Lower leg skin (tissue), 3 donors: Measurements from ENCODE around the gene RNLS.

Experiments
- POLR2A ChIP-seq, 2 donors: fragments of 450-650 bp; IDR thresholded peaks; one replicate each; pipeline ENCODE4 v1.6.1; 2016 to 2017; ENCODE audit warnings: antibody characterized with exemption in 2 of 2, mild to moderate bottlenecking in 1 of 2, moderate library complexity in 1 of 2
- TF ChIP-seq, protein P1 (sequence below), 3 donors: fragments of 450-650 bp; IDR thresholded peaks; one replicate each; pipeline ENCODE4 v1.5.1; 2016; ENCODE audit warnings: antibody characterized with exemption in 3 of 3, mild to moderate bottlenecking in 3 of 3, moderate library complexity in 2 of 3

- TF ChIP-seq POLR2A (IDR thresholded peaks at IDR 0.05) = no peak
- TF ChIP-seq, protein P1, sequence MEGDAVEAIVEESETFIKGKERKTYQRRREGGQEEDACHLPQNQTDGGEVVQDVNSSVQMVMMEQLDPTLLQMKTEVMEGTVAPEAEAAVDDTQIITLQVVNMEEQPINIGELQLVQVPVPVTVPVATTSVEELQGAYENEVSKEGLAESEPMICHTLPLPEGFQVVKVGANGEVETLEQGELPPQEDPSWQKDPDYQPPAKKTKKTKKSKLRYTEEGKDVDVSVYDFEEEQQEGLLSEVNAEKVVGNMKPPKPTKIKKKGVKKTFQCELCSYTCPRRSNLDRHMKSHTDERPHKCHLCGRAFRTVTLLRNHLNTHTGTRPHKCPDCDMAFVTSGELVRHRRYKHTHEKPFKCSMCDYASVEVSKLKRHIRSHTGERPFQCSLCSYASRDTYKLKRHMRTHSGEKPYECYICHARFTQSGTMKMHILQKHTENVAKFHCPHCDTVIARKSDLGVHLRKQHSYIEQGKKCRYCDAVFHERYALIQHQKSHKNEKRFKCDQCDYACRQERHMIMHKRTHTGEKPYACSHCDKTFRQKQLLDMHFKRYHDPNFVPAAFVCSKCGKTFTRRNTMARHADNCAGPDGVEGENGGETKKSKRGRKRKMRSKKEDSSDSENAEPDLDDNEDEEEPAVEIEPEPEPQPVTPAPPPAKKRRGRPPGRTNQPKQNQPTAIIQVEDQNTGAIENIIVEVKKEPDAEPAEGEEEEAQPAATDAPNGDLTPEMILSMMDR (IDR thresholded peaks at IDR 0.05) = no peak
Measured at GRCh38 chr10:88617772-88618300, 34.7 kb upstream of the RNLS start.
